SK-MEL-5 (cell line): Measurements from ENCODE around the gene SND1. TPM values are rescaled to one million over a fixed set of nuclear protein-coding genes. Genes with fewer than 3 reads are reported as not detected.
"Not testable (repeated sequence)": the region's sequence is repeated elsewhere in the genome, so short reads cannot be mapped to it uniquely, and the experiment has no call there.

Source experiments
- DNase-seq: peaks from one replicate; pipeline ENCODE4 v3.0.0-alpha.2; 2016; ENCODE audit warnings: low read depth, low spot score
- in situ Hi-C: cut with HindIII; loops from 2 replicates; pipeline ENCODE4 v1.10.0; 2016; ENCODE audit warnings: low sequenced_read_pairs, high pct_unique_total_duplicates, low pct_unique_long_range_greater_than_20kb
- total RNA-seq: library from RNA; depleted of rRNA; stranded (reverse); fragments of >200 nt; shearing (Covaris generic); gene quantifications from 2 replicates; pipeline ENCODE4 v1.2.3, GENCODE V29; 2014

Gene SND1
- total RNA-seq, 1 experiment from 2014 or later, result 263 TPM

GRCh38 chr7:128097211-128097731 lies 445.3 kb downstream of the SND1 start:
- in situ Hi-C loops, result no loop called here
- DNase-seq, result no peak

GRCh38 chr7:128098629-128099028 lies 446.6 kb downstream of the SND1 start:
- peak; percentile 44 for DNase-seq
- in situ Hi-C loops, result no loop called here

DNA sequence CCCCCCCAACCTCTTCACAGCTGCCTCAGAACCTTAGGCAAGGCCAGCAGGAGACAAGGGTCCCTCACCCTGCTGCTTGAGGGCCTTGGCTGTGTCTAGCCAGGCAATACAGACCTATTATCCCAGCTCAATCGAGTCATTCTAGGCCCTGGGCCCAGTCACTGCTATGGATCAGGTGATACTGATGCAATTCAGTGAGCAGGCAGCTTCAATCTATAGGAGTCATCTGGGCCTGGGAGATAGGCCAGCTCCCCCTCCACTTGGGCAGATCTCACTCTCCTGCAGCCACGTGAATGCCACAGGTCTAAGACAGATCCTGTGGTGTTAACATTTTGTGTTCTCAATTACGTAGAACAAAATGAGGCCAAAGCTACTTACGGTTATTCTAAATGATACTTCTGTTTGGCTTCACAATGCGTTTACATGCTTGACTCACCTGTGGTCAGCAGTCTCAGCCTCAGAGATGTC lies 447.2 kb downstream of the SND1 start:
- peak; percentile 41 for DNase-seq
- in situ Hi-C loops, result no loop called here

- in situ Hi-C loops, result no loop called here
Observed at GRCh38 chr7:128100225-128100948, 448.4 kb downstream of the SND1 start.

GRCh38 chr7:128100949-128101713 lies 449.1 kb downstream of the SND1 start:
- in situ Hi-C loops, result no loop called here
- no peak for DNase-seq

More at GRCh38 chr7:128100225-128100948, 448.4 kb downstream of the SND1 start:
- DNase-seq, result no peak

DNA sequence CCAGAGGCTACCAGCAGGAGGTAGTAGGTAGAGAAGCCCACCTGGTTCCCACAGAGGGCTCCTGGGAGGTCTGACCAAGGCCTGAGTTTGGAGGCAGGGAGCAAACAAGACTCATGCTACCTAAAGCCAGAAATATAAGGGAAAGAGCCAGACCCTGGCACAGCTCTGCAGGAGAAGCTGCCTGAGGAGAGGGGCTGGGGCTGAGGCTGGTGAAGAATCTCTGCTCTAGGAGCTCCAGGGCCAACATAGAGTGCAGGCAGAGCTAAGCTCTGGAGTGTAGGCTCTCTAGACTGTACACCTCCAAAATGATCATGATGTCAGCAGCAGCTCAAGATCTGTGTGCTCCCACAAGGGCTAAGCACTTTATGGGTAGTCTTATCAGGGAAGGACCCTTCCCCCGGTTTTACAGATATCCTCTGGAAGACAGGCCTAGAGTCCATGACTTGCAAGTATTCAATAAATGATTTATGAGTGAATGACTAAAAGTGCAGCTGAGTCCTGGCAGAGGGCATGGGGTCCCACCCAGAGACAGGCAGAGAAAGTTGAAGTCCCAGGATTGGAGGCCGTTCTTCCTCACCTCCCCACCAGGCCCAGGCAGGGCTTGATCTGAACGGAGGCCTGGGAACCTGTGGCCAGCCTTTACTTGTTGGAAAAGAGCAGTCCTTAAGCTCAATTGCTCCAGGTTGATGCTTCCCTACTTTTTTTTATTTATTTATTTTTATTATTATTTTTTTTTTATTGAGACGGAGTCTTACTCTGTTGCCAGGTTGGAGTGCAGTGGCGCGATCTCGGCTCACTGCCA lies 450.7 kb downstream of the SND1 start:
- in situ Hi-C loops, result no loop called here
- no peak for DNase-seq

GRCh38 chr7:128103498-128104107 lies 451.6 kb downstream of the SND1 start:
- in situ Hi-C loops, result no loop called here
- no peak for DNase-seq

- DNase-seq, result no peak
- in situ Hi-C loops, result no loop called here
Observed at GRCh38 chr7:128104108-128104742, 452.2 kb downstream of the SND1 start.

DNA sequence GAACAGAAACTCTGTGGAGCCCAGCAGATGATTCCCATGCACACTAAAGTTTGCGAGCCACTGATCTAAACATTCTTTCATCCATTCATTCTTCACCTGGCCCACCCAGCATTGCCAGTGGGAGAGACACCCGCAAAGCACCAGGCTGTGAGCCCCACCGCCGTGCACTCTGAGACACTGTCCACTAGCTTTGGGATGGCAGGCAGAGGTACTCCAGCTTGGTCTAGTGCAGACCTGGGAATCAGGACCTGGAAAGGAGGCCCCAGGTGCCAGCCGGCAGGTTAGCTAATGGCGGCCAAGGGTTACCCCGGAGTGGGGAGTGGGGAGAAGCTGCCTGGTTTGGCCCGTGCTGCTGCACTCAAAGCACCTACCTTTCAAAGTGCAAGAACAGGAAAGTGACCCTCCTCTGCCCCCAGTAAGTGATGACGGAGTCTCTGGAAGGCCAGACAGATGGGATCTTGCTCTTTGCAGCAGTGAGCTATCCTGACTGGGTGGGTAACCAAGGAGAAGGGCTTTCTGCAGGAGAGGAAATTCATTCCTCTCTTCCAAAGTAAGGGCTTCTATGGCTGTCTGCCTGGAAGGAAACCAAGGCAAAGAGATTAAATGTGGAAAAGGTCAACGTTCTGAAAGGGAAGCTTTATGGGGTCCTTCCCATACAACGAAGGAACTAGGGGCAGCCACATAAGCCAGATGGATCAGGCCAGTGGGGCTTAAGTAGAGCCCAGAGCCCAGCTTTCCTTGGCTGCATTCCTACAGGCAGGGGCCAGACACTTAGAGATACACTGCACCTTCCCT lies 453.4 kb downstream of the SND1 start:
- in situ Hi-C loops, result no loop called here
- no peak for DNase-seq

DNA sequence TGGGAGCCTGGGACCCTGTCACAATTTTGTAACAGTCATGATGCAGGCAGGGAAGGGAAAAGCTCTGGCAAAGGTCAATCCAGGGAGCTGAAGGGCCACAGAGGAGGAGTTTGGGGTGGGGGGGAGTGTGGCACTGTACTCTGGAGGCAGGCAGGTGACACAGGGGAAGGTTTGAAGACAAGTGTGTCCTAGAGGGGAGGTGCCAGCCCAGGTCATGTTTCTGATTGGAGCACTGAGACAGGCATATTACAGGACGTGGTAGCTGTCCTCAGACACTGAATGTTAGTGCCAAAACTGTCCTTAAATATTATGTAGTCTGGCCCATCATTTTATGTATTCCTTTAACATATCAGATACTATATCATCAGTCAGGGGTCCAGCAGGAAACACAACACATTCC lies 454.8 kb downstream of the SND1 start:
- in situ Hi-C loops, result no loop called here
- no peak for DNase-seq

GRCh38 chr7:128107516-128107915 lies 455.5 kb downstream of the SND1 start:
- in situ Hi-C loops, DNase-seq: not testable (repeated sequence)

GRCh38 chr7:128108129-128108528 lies 456.1 kb downstream of the SND1 start:
- in situ Hi-C loops, result no loop called here
- DNase-seq, result no peak

GRCh38 chr7:128108641-128109423 lies 456.8 kb downstream of the SND1 start:
- in situ Hi-C loops, result no loop called here
- DNase-seq, result no peak

- in situ Hi-C loops, DNase-seq: not testable (repeated sequence)
Observed at GRCh38 chr7:128109424-128109969, 457.5 kb downstream of the SND1 start.

GRCh38 chr7:128110641-128111364 lies 458.8 kb downstream of the SND1 start:
- DNase-seq, result no peak
- in situ Hi-C loops, result no loop called here
